HG03342 (cell line): ENCODE data around the gene FGF22.
"Not testable (repeated sequence)": the region's sequence is repeated elsewhere in the genome, so short reads cannot be mapped to it uniquely, and the experiment has no call there.

Source experiments
- ATAC-seq: cut with Tn5 transposase; IDR thresholded peaks from one replicate; pipeline ENCODE4 v1.9.1; 2021; ENCODE audit warnings: mild to moderate bottlenecking, moderate library complexity; ENCODE audit not compliant: unreplicated experiment

Gene FGF22

DNA sequence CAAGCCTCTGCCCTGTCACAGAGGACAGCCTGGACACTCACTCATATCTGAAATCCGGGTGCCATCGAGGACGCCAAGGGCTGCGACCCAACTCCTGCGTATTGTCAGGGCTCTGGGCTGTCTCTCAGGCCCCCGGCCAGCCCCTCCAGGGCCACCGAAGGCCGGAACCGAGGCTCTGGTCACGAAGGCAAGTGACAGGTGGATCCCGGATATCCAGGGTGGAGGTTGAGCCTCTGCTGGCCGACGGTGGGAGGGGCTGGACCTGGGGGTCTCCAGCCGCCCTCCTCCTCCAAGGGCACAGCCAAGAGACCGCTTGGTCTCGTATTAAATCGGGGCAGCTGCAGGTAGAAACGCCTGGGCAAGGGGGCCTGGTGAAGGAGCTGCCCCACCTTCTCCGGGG lies 17.9 kb downstream of the FGF22 start:
- ATAC-seq, result no peak

DNA sequence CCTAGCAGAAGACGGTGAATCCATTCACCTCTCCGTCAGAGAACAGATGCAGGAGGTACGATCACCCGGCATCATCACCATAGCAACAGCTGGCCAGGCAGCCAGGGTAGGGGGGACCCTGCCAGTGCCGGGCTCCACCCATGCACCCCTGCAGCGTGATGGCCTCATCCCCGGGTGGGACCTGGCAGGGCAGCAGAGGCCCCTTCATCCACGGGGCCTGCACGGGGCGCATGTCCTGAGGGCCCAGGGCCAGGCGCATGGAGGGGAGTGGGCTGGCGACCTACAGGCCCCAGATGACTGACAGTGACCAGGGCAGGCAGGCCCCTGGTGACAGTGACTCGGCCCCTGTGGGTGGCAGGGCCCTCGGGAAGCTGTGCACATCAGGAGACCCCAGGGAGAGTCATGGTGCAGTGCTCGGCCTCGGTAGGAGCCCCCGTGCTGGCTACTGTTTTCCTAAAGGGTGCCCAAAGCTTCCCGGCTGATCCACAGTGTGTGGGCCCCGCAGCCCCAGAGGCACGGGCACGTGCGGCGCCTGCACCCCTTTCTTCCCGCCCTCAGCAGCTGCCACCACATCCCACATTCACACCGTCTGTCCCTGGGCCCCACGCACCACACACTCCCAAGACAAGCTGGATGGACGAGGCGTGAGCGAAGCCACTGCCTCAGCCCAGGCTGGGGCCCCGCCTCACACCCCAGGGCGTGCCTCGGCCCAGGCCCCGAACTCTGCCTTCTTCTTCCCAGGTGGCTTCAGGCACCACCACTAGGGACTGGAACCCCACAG lies 18.6 kb downstream of the FGF22 start:
- no peak for ATAC-seq

DNA sequence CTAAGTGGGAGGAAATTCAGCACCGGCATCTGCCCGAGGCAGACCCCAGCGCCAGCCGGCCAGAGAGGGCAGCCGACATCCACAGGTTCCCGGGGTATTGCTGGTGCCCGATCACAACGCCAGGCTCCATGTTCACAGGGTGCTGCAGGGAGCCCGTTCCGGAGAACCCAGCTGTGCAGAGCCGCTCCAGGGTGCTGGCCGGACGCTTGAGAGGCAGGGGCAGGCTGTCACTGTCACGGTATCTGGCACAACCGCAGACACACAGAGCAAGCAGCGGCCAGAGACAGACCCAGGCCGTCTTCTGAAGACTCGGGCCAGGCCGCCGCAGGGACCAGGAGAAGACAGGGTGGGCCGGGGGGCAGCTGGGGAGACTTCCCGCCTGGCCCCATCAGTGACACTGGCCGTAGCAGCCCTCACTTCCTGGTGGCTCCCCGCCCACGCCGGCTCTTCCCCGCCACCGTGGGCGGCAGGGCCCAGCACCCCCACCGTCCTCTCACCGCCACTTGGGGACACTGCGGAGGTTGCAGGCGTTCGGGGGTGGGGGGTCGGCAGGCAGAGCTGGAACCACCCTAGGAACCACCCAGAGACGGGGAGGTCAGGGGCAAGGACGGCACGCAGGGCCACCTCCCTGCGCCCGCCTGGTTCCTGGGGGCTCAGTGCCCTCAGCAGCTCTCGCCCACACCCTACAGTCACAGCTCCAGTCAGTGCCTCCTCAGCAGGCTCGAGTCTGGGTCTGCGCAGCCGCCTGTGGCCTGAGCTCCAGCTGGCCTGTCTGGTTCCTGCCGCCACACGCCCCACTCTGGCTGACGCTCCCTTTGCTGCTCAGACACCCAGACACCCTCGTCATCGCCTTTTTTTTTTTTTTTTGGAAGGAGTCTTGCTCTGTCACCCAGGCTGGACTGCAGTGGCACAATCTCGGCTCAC lies 19.5 kb downstream of the FGF22 start:
- no peak for ATAC-seq

DNA sequence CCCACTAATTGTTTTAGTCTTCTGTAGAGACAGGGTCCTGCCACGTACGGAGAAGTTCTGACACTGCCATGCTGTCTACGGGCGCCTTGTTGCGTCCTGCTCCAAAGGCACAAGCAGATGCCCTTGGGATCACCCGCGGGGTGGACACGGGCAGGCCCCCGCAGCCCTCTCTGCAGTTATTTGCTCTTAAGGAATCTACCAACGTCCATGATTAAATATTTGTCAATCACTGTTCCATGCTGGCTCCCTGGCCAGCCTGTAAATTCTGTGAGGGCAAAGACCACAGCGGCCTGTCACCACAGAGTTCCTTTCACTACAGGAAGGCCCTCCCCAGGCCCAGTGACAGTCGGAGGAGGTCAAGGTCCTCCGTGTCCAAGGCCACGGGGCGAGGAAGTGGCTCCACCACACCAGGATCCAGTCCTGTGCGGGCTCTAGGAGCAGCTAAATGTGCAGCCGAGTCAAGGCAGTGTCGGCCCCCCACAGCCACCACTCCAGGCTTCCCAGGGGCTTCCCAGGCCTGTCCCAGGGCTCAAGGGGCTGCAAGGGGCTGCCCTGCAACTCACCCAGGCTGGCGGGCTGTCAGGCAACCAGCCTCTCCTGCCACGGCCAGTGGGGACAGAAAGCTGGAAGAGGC lies 21.2 kb downstream of the FGF22 start:
- no peak for ATAC-seq

DNA sequence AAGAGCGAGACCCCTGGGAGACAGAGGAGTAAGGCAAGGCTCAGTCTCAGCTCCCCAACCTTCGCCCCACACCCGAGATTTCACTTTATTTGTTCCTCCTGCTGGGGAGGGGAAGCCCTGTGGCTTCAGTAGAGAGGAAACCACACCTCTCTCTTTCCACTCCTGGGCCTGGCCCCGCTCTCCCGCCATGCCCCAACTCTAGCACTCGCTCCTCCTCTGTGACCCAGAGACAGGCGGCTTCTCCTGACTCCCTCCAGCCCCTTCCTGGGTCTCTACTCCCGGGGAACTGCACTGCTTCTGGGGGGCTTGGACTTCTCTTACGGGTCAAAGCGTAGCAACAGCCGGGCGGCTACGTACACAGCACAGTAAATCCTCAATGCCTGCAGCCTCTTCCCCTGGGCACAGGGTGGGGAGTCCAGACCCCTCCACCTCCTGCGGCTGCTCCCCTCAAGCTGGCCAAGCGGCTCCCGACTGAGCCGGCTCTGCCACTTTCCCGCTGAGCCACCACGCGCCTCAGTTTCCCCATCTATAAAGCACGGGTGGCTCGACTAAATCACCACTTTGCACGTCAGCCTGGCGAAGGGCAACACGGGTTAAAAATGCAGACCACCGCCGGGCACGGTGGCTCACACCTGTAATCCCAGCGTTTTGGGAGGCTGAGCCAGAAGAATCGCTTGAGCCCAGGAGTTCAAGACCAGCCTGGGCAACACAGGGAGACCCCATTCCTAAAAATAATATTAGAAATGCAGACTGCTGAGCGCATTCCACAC lies 21.9 kb downstream of the FGF22 start:
- no peak for ATAC-seq

DNA sequence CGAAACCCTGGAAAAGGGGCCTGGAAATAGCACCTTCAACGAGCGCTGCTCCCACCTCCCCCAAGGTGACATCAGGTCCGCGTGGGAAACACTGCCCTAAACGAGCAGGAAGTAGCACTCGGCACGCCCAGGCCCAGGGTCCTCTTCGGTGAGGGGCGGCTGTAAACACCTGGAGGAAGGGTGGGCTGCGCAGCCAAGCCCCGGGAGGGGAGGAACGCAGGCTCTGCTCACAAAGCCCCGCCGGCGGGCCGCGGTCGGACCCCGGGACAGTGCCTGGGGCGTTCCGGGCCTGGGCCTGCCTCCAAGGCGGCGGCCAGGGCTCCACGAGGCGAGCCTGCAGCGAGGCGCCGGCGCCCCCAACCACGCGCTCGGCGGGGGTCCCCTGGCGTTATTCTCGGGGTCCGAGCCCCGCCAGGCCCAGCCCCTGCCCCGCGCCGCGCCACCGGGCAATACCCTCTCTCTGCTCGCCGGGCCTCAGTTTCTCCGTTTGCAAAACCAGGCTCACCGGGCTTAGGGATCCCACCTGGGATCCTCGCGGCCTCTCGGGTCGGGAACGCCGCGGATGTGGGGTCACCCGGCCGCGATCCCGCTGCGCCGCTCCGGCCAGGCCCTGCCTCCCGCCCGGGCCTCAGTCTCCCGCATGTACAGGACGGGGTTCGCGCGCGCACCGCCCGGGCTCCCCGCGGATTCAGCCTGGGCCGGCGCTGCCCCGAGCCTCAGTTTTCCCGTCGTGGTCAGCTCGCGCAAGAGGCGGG lies 22.7 kb downstream of the FGF22 start:
- ATAC-seq, result peak; percentile 17

DNA sequence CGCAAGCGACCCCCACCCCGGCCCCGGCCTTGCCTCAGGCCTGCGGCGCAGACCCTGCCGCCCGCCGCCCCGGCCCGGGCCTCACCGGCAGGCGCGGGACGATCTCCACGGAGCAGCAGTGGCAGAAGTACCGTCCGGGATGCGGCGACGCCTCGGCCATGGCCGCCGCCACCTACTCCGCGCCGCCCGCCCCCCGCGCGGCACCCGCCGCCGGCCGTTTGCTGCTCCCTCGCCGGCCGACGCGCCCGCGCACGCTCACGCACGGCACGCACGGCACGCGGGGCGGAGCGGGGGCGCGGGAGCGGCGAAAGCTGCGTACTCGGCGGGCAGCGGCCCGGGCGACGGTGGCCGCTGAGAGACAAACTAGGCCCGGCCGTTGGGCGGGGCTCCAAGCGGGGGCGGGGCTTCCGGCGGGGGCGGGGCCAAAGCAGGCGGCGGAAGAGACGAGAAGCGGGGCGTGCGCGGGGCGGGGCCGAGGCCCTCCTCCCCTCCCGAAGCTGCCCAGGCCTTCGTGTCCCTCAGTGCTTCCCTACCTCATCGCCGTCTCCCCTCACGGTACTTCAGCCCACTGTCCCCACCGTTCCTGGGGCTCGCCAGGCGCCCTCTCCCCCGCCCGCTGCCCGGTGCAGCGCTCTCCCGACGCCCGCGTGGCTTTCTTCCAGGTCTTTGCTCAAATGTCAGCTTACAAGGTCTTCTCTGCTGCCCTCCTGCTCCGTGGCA lies 23.4 kb downstream of the FGF22 start, which contains the start of gene RNF126:
TSS of gene RNF126 (minus strand) at position 253 of the 720 bp plus-strand sequence. CDS start at position 160, 93 bp downstream.
- peak; percentile 58 for ATAC-seq

DNA sequence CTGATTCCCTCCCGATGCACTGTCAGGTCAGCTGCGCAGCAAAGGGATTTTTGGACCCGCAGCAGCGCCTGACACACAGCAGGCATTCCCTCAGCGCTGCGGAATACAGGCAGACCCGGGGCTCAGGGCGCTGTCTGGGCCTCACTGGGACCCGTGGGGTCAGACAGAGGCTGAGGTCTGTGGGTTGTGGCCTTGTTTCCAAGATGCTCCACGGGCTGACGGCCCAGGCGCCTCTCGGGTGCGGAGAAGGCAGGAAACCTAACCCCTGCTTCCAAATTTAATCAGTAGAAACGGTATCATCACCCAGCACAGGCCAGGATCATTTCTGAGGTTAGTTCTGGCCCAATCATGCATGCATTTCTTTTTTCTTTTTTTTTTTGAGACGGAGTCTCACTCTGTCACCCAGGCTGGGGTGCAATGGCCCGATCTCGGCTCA lies 24.0 kb downstream of the FGF22 start:
- no peak for ATAC-seq

DNA sequence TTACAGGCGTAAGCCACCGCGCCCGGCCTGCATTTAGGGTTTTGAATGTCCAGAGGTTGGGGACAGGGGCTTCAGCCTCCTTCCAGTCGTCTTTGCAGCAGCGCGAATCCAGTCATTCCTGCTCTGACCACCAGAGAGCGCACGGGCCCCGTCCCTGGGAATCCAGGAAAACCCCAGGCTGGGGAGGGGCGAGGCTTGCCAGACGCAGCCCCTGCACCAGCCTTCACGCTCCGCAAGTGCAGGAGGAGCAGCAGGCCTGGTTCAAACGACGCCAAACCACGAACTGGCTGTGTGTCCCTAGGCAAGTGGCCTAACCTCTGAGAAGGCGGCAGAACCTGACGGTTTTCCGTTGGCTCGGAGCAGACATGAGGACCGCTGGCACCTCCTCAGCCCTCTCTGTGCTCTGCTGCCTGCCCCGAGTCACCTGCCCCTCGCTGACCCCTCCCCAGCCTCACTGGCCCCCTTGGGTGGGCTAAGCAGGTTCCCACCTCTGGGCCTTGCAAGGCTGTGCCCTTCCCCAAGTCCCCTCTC lies 25.3 kb downstream of the FGF22 start:
- no peak for ATAC-seq

DNA sequence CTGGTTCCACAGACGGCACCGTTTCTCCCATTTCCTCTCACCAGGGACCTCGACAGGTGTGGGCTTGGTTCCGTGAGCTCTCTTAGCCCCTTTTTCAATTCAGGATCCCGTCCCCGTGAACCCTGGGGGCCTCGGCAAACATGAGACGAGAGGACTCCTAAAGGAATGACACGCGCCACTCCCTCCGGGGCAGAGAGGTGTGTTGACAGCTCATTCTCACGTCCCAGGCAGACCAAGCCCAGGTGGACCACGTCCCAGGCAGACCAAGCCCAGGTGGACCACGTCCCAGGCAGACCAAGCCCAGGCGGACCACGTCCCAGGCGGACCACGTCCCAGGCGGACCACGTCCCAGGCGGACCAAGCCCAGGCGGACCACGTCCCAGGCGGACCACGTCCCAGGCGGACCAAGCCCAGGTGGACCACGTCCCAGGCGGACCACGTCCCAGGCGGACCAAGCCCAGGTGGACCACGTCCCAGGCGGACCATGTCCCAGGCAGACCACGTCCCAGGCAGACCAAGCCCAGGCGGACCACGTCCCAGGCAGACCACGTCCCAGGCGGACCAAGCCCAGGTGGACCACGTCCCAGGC lies 27.4 kb downstream of the FGF22 start:
- not testable (repeated sequence) for ATAC-seq

DNA sequence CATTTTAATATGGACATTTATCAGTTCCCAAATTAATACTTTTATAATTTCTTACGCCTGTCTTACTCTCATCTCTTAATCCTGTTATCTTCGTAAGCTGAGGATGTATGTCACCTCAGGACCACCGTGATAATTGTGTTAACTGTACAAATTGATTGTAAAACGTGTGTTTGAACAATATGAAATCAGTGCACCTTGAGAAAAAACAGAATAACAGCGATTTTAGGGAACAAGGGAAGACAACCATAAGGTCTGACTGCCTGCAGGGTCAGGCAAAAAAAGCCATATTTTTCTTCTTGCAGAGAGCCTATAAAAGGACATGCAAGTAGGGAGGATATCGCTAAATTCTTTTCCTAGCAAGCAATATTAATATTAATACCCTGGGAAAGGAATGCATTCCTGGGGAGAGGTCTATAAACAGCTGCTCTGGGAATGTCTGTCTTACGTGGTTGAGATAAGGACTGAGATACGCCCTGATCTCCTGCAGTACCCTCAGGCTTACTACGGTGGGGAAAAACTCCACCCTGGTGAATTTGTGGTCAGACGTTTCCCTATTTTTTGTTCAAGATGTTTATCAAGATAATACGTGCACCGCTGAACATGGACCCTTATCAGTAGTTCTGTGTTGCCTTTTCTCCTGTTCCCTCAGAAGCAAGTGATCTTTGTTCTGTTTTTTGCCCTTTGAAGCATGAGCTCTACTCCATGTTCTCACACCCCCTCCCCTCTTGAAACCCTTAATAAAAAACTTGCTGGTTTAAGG lies 29.2 kb downstream of the FGF22 start:
- ATAC-seq, result not testable (repeated sequence)

DNA sequence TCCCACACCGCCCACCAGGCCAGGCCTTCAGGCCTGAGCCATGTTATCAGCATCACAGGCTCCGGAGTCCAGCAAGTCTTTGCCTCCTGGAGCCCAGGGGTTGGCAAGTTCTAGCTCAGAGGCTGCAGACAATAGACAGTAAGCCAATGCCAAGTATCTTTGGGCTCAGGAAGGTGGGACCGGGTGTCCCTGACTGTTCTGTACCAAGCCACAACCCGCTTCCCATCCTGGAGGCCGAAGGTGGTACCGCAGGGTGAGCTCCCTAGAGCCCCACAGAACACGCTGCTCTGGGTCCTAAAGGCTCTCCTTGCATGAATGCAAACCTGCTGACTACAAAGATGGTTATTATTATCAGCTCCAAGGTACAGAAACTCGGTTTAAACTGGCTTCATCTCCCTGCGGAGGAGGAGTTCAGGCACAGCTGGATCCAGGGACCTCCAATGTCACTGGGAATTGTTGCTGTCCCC lies 31.0 kb downstream of the FGF22 start:
- ATAC-seq, result no peak

DNA sequence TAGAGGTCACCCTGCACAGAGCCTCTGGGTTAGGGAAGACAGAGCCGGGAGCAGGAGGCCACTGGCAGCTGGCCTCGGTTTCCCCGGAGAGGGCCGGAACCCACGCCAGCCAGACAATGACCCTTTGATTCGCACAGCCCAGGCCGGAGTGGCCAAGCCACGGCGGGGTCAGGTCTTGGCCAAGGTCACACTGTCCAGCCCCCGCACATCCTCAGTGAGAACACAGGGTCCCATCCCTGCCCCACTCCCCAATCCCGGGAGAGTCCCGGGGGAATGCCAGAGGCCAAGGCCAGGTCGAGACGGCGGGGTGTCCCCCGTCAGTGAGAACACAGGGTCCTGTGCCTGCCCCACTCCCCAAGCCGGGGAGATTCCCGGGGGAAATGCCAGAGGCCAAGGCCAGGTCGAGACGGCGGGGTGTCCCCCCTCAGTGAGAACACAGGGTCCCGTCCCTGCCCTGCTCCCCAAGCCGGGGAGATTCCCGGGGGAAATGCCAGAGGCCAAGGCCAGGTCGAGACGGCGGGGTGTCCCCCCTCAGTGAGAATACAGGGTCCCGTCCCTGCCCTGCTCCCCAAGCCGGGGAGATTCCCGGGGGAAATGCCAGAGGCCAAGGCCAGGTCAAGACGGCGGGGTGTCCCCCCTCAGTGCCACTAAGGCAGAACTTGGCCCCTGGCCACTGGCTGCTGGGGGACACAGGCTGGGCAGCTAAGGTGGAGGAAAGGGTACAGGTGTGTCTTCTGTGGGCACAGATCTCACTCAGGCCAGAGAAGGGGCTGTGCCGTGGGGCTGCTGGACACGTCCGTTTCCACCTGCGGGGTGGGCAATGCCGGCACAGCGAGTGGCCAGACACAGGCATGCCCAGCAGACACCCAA lies 34.8 kb downstream of the FGF22 start:
- ATAC-seq, result no peak

DNA sequence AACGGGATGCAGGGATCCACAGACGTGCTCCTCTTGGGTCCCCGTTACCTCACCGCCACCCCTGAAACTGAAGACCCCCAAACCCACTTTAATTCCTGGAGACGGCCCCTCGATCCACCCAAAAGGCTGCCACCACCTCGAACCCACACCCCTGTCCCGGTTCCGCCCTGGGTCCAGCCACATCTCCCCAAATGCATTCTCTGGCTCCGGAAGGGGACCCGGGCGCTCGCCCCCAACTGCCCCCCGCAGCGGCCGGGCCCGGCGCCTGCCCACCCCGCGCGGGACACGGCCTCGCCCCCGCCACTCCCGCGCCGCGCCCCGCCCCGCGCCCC lies 36.3 kb downstream of the FGF22 start:
- no peak for ATAC-seq

DNA sequence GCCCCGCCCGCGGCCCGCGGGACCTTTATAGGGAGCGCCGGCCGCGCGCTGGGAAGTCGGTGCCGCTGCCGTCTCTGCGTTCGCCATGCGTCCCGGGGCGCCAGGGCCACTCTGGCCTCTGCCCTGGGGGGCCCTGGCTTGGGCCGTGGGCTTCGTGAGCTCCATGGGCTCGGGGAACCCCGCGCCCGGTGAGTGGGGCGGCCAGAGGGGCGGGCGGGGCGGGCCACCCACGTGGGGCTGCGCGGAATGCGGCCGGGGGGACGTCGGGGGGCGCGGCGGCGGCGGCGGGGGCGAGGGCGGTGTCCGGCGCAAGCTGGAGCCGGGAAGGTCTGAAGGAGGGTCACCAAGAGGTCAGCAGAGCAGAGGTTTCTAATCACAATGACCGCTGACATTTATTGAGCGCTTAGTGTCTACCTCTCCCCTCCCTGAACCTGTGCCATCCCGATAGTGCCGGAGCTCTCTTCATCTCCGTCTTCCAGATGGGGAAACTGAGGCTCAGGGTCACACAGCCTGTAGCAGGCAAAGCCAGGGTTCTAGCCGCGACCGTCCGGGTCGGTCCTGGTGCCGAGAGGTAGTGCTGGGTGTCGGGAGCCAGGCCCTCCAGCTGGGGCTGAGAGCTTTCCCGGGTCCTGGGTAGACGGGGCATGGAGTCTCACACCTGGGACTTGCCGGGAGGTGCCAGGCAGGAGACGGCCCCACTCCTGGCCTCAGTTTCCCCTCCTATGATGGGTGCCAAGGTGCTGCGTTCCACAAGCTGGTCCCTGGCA lies 36.8 kb downstream of the FGF22 start, which contains the start of gene FSTL3:
TSS of gene FSTL3 (plus strand) at position 54 of the 767 bp plus-strand sequence. CDS start at position 86, 32 bp downstream.
- no peak for ATAC-seq

DNA sequence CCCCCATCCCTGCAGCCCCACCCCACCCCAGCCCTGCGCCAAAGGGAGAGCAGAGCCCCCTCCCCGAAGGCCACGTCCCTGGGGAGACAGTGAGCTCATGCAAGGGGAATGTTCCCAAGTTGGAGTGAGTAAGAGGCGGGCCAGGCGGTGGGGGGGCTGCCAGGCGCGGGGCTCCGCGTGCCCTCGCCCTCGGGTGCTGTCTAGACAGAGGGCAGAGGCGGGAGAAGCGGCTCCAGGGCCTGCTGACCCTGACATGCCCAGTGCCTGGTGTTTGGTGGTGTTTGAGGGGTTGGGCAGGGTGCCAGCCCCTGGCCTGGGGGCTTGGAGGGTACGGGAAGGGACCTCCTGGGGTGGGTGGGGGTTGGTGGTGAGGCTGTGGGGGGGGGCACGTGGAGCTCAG lies 37.5 kb downstream of the FGF22 start:
- no peak for ATAC-seq
